GM18517 (cell line): ENCODE measurements around the gene PXYLP1.

Experiments used
- ATAC-seq: cut with Tn5 transposase; IDR thresholded peaks from one replicate; pipeline ENCODE4 v1.9.1; 2021; ENCODE audit warnings: mild to moderate bottlenecking, moderate library complexity; ENCODE audit not compliant: unreplicated experiment

The PXYLP1 gene

DNA sequence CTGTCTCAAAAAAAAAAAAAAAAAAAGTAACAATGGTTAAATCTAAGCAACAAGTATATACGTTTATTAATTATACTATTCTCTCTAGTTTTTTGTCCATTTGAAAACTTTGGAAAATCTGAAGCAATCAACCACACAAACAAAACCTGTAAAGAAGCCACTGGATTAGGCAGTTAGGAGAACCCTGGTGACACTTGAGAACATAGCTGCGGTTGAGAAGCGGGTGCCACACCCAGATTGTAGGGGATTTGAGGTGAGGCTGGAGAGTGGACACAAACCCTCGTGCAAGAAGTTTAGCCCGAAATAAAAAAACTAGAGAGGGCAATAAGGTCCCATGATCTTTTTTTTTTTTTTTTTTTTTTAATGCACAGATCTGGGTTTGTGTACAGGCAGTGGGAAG lies 110.8 kb downstream of the PXYLP1 start:
- no peak for ATAC-seq

GRCh38 chr3:141343077-141343476 lies 111.5 kb downstream of the PXYLP1 start:
- ATAC-seq, result no peak

DNA sequence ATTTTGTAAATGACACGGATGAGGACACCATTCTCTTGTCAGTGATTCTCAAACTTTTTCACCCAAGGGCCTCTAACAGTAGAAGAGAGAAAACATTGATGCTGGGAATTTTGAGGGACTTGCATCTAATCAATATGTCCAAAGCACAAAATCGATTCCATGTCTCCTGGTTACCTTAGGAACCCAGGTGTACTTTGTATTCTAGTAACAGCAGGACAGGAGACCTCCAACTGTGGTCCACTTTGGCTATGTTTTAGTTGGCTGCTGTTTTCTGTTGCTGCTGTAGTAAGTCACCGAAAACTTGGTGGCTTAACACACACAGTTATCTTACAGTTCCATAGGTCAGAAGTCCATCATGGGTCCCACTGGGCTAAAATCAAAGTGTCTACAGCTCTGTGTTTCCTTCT lies 112.2 kb downstream of the PXYLP1 start:
- no peak for ATAC-seq
